HG03280 (cell line): Measurements from ENCODE around the gene CAMK2B.

Experiments
- ATAC-seq: cut with Tn5 transposase; IDR thresholded peaks from one replicate; pipeline ENCODE4 v1.9.1; 2021; ENCODE audit warnings: mild to moderate bottlenecking, moderate library complexity; ENCODE audit not compliant: unreplicated experiment

Gene CAMK2B

DNA sequence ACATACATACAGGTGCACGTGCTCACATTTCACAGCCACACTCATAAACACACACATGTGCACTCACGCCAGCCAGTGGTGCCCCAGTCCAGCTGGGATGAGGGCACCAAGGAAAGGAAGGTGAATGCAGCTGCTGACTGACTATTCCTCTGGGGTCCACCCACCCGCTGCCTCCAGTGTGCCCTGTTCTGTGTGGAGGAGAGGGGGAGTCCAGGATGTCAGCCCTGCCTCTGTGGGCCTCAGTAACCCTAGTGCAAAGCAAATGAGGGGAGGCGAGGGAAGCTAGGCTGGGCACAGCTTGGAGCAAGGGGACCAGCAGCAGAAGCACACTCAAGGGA is 67.0 kb downstream of the CAMK2B start:
- ATAC-seq: no peak

DNA sequence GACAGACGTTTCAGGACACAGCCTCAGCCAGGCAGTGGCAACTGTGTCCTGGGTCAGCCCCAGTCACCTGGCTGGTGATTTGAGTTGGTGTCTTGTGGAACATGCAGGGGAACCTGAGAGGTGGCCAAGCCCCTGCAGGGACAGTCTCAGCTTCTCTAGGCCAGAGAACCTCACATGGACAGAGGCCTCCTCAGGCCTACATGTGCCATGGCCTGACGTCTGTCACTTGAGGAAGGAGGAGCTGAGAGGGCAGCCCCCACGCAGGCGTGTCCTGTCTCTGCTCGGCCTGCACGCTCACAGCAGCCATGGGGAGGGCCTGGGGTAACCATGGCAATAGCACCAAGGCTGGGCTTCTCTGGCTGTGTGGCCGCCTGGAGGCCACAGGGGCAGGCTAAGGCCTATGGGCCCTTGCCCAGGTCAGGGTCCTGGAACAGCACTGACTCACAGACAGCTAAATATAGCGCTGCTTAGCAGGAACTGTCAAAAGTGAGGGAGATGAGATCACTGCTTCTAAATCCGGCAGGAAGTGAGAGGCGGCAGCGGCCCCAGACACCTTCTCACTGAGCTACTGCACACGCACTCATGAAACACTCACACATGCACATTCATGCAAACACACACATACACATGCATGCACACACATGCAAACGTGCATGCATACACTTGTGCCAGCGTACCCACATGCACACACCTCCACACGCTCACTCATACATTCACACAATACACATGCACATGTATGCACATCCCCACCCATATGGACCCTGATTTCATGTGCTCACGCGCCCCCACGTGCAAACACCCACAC is 67.6 kb downstream of the CAMK2B start:
- peak; percentile 87 for ATAC-seq

DNA sequence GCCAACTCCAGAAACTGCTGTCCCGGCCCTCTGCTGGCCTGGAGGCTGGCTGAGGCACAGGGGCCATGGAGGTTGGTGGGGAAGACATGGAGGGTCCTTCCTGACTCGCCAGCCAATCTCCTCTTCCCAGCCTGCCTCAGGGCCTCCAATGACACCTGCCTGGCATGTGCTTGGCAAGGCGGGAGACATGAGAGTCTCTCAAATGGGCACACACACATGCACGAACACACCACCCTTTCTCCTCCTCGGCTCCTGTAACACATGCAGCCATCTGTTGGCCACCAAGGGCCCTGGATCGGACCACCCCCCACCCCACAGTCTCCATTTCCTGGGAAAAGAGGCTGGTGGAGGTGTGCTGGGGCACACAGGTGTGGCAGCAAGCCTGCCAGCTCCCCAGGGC is 68.2 kb downstream of the CAMK2B start:
- no peak for ATAC-seq

DNA sequence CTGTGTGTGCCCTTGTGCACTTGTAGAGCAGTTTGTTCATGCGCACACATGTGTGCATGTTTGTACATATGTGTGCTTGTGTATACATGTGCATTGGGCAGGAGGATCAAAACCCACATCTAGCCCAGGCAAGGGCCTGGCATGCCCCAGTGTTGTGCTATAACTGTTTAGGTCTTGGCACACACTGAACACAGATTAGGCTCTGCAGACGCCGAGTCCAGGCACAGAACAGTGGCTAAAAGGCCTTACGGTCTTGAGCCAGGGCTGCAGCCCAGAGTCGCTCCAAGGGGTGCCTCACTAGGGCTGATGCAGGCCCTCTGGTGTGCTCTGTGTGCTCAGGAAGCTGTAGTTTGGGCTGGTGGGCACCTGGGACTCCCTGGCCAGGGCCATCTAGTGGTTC is 68.9 kb downstream of the CAMK2B start:
- ATAC-seq: no peak

DNA sequence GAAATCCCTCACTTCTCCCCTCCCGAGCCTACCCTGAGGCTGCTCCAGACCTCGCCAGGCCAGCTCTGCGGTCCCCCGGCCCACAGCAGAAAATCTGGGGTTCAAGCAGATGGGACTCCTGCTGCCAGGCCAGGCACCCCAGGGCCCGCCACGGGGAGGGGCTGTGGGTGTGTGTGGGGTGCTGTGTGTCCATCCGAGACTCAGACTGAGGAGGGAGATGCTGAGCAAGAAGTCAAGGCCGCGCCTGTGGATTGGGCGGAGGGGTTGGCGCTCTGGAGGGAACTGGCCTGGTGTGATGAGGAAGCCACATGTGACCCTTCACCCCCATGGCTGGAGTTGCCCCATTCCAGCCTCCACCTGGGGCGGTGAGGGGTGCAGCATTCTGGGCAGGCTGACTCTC is 73.5 kb downstream of the CAMK2B start:
- no peak for ATAC-seq

DNA sequence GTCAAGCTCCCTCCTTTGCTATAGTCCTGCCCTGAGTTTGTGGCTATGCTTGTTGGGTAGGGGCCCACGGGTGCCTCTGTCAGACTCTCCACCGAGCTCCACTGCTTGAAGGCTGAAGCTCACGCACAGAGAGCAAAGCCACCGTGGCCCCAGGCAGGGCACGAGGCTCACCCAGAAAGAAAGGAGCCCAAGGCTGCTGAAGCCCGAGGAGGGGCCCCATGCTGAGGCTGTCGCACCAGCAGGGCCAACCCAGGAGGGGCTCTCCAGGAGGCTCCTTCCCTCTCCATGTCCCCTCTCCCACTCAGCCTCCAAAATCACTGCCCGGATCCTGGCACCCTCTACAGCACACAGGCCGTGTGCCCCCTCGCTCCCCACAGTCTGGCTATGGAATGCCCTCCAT is 74.1 kb downstream of the CAMK2B start:
- ATAC-seq: no peak

DNA sequence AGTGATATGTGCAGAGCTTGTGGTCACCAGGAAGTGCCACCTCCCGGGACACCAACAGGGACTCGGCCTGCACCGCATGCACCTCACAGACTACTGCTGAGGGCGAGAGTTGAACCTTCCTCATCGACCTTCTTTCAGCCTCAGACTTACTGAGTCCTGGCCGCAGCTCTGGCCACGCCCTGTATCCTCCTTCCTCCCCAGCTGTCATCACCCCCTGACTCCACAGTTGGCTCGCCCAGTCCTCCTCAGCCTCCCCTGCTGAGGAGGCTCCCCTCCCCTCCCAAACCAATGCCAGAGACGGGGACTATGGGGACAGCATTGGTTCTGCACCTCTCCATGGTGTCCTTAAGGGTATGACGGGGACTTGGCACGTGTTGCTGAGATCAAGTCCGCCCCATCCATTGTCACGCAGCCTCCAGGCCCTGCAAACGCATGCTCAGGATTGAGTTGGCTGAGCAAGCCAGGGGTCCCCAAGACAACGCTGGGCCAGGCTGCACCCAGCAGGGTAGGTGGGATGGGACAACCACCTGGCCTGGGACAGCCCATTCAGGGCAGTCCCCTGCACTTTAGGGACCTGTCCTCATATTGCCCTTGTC is 75.7 kb downstream of the CAMK2B start:
- ATAC-seq: no peak

DNA sequence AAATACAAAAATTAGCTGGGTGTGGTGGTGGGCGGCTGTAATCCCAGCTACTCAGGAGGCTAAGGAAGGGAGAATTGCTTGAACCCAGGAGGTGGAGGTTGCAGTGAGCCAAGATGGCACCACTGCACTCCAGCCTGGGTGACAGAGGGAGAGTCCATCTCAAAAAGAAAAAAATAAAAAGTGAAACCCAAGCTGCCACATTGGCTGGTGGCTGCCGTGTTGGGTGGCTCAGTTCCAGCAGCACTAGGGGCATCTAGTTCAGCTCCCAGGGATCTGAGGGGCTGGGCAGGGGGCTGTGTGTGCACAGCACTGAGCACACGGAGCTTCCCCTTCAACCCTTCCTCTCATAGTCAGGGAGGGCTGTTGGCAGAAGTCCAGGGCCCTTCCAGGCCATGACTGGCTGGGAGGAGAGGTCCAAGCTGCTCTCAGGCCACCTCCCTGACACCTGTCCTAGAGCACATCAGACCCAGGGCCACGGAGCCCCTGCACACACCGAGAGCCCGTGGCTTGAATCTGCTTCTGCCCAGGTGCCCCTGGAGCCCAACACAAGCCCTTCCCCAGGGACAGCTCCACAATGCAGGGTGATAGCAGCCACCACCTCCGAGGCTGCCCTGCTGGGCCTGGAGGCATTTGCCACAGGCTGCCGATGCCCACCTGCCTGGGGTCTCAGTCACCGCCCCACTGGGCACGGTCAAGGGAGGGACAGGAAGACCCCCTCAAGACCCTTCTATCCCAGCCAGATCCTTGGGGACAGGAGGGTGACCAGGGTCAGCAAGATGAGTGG is 77.3 kb downstream of the CAMK2B start:
- no peak for ATAC-seq

DNA sequence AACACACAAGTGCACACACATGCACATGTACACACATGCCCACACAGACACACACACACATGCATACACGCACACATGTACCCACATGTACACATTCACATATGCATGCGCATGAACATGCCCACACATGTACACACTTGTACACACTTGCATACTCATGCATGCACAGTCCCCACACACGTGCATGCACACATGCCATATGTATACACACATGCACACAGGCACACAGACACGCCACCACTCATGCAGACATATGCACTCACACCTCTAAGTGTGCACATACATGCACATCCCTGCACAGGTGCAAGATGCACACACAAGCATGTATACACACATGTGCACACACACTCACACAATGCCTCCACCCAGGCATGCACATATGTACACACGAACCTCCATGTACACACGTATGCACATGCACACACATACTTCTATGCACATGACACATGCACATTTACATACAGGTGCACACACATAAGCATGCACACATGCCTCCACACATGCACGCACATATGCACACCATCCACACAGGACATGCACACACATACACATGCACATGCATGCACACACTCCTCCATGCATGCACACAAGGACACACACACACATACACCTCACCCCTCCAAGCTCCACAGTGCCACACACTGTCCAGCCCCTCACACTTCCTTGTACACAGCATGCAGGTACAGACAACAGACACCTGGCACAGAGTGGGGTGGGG is 78.8 kb downstream of the CAMK2B start:
- no peak for ATAC-seq

DNA sequence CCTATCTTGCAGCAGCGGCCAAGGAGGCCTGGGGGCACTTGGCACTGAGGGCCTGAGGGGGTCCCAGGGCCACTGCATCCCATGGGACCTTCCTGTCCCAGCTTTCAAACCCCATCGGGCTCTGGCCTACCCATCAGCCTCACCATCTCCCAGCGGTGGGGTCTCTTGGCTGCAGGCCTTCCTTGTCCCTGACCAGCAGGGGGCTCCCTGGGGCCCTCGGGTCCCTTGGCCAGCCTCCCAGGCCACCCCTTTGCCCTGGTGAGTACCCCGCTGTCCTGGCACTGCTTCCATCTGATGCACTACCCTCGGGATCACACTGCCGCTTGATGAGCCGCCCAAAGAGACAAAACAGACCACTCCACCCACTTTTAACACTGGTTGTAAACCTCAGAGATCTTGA is 81.1 kb downstream of the CAMK2B start:
- ATAC-seq: no peak

DNA sequence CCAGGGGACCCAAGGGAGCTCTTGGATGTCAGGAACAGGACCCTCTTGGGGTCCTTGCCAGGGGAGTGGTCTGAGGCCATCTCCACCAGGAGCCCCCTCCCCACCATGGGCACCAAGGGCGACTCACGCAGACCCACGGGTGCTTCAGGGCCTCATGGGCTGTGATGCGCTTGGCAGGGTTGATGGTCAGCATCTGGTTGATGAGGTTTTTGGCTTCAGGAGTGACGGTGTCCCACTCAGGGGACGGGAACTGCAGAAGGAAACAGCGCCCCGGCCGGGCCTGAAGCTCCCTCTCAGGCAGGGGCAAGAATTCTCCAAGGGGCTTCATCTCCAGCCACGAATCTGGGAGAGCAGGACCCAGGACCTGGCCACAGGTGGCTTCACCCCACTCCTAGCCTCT is 83.3 kb downstream of the CAMK2B start:
- no peak for ATAC-seq

DNA sequence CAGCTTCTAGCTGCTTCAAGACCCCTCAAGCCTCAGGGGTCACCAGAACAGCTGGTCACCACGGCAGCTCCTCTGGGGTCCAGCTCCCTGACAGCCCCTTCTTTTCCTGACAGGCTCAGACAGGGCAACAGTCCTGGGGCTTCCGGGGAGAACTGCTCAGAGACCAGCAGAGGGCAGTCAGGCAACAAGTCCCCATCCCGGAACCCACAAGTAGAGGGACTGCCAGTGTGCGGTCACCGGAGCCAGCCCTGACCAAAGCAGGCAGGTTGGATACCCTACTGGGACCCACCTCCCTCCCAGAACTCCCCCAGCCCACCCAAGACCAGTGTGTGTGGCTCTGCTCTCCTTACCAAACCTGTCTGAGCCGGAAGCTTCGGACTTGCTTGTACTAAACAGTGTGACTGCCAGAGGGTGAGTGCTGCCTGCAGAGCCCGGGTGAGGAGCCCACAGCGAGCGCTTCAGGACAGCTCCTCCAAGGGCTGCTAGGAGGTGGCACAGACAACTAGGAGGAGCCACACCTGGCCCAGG is 84.3 kb downstream of the CAMK2B start:
- ATAC-seq: peak; percentile 76

DNA sequence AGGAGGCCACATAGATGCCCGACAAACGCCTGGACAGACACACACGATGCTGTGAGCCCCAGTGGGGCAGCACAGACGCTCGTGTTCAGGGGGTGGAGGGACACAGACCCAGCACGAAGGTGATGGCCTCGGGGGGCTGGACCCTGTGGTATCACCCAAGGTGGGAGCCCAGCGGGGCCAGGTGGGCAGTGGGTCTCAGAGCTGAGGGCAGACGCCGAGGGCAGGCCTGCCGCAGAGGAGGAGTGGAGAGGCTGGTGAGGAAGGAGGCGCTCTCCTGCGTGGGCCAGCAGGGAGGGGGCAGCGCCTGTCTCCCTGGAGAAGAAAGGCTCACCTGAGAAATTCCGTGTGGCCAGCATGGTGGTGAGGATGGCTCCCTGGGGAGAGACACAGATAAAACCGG is 85.0 kb downstream of the CAMK2B start:
- ATAC-seq: no peak

DNA sequence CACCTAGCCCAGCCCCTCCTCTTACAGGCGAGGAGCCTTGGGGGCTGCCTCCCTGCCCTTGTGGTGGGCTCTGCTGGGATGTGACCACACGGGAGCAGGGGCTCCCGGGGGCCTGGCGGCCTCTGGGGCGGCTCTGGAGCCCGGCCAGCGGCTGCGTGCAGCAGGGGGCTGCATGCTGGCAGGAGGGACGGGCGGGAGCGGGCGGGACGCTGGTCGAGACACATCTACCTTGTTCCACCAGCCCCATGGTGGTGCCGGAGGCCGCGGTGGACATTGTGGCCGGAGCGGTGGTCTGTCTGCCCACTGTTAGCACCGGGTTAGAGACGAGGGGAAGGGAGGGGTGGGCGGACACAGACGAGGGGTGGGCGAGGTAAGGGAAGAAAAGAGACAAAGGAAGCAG is 86.0 kb downstream of the CAMK2B start:
- ATAC-seq: no peak

DNA sequence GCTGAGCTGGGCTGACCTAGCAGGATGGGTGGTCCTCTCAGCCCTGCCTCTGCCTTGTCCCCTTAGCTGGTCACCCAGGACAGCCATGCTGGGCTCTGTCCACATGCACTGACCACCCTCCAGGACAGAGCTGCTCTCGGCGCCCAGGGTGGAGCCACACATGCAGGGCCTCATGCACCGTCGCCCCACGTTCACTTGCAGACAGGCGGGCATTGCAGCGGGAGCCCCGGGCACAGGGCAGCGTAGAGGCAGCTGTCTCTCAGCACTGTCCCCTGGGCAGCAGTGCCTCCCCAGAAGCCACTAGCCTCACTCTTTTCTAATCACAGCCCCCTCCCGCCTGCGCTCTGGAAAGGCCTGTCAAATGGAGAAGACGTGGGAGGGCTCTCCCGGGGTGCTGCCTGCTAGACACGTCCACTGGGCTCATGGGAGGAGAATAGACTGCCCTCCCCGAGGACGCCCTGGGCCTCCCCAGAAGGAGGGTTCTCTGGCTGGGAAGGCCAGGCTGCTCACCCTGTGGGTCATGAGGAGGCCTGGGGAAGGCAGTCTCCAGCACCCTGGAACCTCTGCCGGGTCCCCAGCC is 87.2 kb downstream of the CAMK2B start:
- ATAC-seq: no peak

DNA sequence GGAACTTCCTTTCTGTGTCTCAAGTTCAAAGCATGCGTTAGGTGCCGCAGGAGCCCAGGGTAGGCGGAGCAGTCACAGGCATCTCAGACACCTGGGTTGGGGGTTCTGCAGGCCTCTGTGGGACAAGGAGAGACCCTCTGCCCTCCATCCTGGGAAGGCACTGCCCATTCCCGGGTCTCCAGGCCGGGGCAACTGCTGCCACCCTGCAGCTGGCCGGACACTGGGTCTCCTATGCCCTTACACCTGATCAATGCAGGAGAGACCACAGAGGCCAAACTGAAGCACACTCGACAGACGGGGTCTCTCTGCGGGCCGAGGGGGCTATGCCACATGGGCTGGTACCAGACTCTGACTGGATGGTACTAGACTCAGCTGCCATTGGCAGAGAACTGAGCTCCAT is 87.7 kb downstream of the CAMK2B start:
- no peak for ATAC-seq

DNA sequence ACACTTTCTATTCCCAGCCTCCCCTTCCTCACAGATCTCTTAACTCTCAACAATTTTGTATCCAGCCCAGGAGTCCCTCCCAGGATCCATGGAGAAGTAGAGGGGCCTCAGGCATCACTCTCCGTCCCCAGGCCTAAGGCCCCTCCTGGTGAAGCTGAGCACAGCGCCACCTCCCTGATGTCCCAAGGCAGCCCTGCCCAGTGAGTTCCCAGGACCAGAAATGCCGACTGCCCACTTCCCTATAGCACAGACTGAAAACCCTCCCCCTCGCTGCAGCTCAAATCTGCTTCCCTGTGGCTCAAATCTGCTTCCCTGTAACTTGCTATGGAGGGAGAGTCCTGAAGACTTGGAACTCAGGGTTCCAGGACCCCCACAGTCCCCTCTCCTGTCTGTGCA is 89.1 kb downstream of the CAMK2B start:
- ATAC-seq: no peak

DNA sequence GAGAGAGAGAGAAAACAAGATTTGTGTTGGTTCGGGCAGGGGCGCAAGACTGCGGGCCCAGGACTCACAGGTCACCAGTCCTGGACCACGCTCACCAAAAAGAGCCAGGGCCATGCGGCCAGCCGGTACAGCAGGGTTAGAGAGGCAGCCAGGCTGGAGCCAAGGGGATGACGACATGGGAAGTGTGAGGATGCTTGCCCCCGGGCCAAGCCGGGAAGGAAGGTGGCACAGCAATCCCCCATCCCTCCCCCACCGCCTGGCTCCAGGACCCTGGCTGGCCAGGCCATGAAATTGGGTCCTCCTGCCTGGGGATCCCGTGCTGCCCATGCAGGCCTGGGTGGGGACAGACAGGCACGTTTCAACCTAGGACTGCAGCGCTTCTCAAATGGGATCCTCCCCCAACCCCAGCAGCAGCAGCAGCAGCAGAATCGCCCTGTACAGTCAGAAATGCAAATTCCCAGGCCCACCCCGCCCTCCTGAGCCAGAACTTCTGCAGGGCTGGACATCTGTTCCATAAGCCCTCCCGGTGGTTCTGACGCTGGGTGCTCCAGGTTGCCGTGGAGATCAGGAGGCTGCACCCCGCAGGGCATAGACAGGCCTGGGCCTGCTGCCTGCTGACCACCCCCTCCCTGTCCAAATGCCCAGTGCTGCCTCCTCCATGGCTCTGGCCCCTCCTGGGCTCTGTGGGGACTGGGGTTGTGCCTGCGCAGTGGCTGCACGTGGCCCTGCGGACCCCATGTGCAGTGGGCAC is 89.6 kb downstream of the CAMK2B start:
- ATAC-seq: no peak

DNA sequence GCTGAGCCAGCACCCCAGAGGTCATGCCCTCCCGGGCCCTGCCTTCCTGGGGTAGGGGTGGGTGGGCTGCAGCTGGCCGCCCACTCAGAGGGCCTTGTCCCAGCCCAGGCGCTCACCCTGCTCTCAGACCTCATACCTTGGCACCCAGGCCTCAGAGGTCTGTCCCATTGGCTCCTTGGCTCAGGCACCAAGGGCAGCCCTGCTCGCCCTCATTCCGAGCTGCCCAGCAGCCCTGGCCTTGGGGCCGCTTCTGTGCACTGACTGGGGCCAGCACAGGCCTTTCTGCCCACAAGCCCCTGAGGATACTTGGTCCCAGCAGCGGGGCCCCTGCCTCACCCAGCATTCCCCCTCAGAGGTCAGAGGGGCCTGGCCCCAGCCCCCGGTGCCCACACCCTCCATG is 90.3 kb downstream of the CAMK2B start:
- ATAC-seq: no peak
